Stomach smooth muscle (tissue), 2 donors: ENCODE data around the gene ROBO1.

Source experiments
- H3K27ac ChIP-seq: one replicate; pipeline ENCODE4 v1.7.0; 2013; ENCODE audit warnings: mild to moderate bottlenecking, low read length, inconsistent platforms
- H3K27me3 ChIP-seq, 2 donors: one replicate each; pipeline ENCODE4 v1.7.0; 2013; ENCODE audit warnings: low read length in 2 of 2; ENCODE audit not compliant: insufficient read depth in 2 of 2, control insufficient read depth in 1 of 2
- H3K36me3 ChIP-seq, 2 donors: one replicate each; pipeline ENCODE4 v1.7.0; 2013; ENCODE audit warnings: low read length in 2 of 2; ENCODE audit not compliant: control insufficient read depth in 2 of 2, insufficient read depth in 2 of 2
- H3K4me1 ChIP-seq: one replicate; pipeline ENCODE4 v1.7.0; 2013; ENCODE audit warnings: low read length; ENCODE audit not compliant: control insufficient read depth, insufficient read depth
- H3K4me3 ChIP-seq, 2 donors: one replicate each; pipeline ENCODE4 v1.7.0; 2013; ENCODE audit warnings: low read length in 2 of 2
- H3K9ac ChIP-seq, 2 donors: one replicate each; pipeline ENCODE4 v1.7.0; 2013; ENCODE audit warnings: low read length in 2 of 2, mild to moderate bottlenecking in 1 of 2
- H3K9me3 ChIP-seq, 2 donors: one replicate each; pipeline ENCODE4 v1.7.0; 2013; ENCODE audit warnings: low read length in 2 of 2; ENCODE audit not compliant: control insufficient read depth in 2 of 2
- donor health status: healthy.
- donor health status: Pancreatic carcinoma.

Gene ROBO1

DNA sequence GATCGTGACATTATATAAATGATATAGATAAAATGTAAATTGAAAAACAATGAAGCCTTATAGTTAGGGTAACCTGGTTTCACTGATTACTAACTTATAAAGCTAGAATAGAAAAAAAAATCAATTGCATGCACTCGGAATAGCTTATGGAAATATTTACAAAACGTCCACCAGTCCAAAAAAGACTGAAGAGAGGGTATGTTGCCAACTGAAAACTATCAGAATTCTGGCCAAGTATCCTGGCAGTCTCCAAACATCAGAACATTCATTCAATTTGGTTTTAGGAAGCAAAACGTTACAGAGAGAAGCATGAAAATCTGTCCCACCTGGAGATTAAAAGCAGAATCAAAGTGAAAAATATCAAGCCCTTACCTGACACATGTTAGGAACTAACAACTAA, 892.4 kb downstream of the ROBO1 start:
- no peak overlapping the region for H3K27ac ChIP-seq
- no peaks in the 10 kb centered on the region for H3K36me3 ChIP-seq
- no peaks in the 10 kb centered on the region for H3K9me3 ChIP-seq
- no peak overlapping the region for H3K9ac ChIP-seq
- H3K27me3 ChIP-seq = no peaks in the 10 kb centered on the region
- H3K4me3 ChIP-seq = no peak overlapping the region
- no peaks in the 10 kb centered on the region for H3K4me1 ChIP-seq

DNA sequence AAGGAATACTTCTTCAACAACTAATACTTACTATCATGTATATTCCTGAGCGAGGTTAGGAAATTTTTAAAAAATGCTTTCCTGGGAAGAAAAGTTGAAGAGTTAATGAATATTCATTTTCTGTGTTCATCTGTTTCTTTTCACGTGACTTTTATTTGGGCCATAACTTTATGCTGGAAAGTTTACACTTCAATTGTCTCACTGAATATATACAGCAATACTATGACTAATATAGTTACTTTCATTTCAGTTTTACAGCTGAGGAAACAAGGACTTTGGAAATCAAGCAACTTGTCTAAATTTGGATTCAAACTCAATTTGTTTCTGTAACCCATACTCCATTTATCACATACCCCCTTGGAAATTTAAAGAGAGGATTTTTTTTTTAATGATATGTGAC, 894.2 kb downstream of the ROBO1 start:
- Histone ChIP-seq H3K4me1 (no peaks in the 10 kb centered on the region), H3K27me3 (no peaks in the 10 kb centered on the region), H3K9ac (no peak overlapping the region), H3K36me3 (no peaks in the 10 kb centered on the region), H3K4me3 (no peak overlapping the region), H3K27ac (no peak overlapping the region), H3K9me3 (no peaks in the 10 kb centered on the region)

DNA sequence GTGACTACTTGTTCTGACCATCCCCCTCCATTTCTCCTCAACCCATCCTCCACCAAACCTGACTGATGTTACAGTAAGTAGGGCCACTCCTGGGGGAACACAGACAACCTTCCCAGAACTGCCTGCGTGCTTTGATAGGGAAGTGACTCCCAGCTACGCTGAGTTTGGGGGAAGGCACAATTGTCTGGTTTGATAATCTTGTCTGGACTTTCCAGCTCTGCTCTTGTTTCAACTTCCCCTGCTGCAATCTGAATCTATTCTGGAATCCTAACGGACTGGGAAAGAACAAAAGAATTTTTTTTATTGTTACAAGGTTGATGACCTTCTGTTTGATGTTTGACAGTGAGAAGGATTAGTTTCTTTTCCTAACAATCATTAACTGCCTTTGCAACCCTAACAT, 895.6 kb downstream of the ROBO1 start:
- Histone ChIP-seq H3K36me3 (no peaks in the 10 kb centered on the region), H3K4me3 (no peak overlapping the region), H3K27ac (no peak overlapping the region), H3K27me3 (no peaks in the 10 kb centered on the region), H3K4me1 (no peaks in the 10 kb centered on the region), H3K9me3 (no peaks in the 10 kb centered on the region), H3K9ac (no peak overlapping the region)

DNA sequence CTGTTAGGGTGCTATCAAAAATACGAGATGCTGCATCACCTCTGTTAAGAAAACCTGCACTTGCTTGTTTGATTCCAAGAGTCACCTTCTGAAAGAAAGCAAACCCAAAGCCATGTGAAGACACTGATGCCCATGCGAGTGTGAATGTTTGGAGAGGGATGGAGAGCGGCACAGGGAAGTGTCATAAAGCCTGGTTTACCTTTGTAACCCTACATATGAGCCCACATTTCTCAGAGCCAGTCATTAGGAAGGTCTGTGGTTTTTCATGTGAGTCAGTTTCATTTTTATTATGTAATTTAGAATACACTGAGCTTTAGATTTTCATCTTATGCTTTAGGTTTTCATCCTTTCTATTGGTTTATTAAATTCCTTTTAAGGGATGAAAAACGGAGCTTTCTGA, 896.8 kb downstream of the ROBO1 start:
- no peak overlapping the region for H3K4me3 ChIP-seq
- H3K9me3 ChIP-seq = no peaks in the 10 kb centered on the region
- H3K27ac ChIP-seq = no peak overlapping the region
- H3K27me3 ChIP-seq = no peaks in the 10 kb centered on the region
- H3K4me1 ChIP-seq = no peaks in the 10 kb centered on the region
- H3K9ac ChIP-seq = no peak overlapping the region
- H3K36me3 ChIP-seq = no peaks in the 10 kb centered on the region

DNA sequence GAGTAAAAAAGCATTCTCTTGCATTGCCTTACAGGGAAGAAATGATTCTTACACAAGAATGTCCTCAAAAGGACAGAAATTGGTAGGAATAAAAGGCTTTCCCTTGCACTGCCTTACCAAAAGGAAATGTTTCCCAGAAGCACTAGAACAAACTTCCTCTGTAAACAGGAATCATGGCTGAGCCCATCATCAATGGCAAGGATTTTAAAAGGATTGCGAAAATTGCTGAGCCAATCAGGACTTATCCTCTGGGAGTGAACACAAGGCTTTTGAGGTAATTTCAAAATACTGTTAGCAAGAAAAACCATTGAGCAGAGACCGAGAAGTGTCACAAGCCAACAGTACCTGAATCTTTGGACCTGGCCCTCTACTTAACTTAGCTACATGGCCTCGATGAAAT, 897.3 kb downstream of the ROBO1 start:
- no peaks in the 10 kb centered on the region for H3K36me3 ChIP-seq
- no peak overlapping the region for H3K4me3 ChIP-seq
- no peak overlapping the region for H3K27ac ChIP-seq
- H3K4me1 ChIP-seq = no peaks in the 10 kb centered on the region
- H3K9ac ChIP-seq = no peak overlapping the region
- H3K9me3 ChIP-seq = no peaks in the 10 kb centered on the region
- no peaks in the 10 kb centered on the region for H3K27me3 ChIP-seq

- Histone ChIP-seq H3K4me3 (no peak overlapping the region), H3K9ac (no peak overlapping the region), H3K9me3 (no peaks in the 10 kb centered on the region), H3K27me3 (no peaks in the 10 kb centered on the region), H3K36me3 (no peaks in the 10 kb centered on the region), H3K27ac (no peak overlapping the region), H3K4me1 (no peaks in the 10 kb centered on the region)
Measured at GRCh38 chr3:78868570-78868969, 899.2 kb downstream of the ROBO1 start.

DNA sequence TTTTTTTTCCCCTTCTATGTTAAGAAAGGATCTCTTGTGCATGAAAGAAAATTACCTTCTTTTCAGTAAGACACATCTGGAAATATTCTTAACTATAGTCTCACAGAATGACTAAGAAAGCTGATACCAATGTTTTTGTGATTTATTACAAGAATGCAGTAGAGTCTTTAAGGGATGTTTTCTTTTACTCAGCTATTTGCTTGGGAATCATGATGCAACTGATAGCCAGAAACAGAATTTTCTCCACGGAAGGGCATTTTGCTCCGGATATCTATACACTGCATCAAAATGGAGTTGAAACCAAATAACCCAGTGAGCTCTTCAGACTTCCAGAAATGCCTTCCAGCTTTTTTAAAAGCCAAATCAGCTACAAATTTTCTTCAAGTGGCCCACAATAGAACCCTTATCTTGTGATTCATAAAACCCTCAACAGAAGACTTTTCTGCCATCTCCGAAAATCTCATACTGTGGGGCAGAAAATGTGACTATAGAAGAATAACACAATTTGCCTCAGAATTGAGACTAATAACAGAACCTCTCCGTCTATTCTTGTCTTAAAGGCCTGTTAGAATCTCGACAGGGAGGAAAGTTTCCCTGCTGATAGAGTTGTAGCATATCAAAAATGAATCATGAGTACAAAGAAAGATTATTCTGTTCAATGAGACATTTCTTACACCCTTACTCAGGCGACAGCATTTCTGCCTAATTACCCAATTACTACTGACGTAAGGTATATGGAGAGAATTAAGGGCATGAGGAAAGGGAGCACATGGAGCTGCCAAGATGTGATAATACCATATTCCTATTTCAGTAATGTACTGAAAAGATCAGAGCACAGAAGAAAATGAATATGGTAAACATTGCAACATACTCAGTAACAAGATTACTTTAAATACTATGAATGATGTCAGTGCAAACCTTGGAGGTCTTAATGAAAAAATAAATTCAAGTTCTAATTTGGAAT, 900.1 kb downstream of the ROBO1 start:
- no peaks in the 10 kb centered on the region for H3K4me1 ChIP-seq
- no peaks in the 10 kb centered on the region for H3K36me3 ChIP-seq
- H3K9ac ChIP-seq = no peak overlapping the region
- H3K4me3 ChIP-seq = no peak overlapping the region
- no peaks in the 10 kb centered on the region for H3K27me3 ChIP-seq
- no peaks in the 10 kb centered on the region for H3K9me3 ChIP-seq
- H3K27ac ChIP-seq = no peak overlapping the region

GRCh38 chr3:78863306-78864203, 904.2 kb downstream of the ROBO1 start:
- Histone ChIP-seq H3K27me3 (no peaks in the 10 kb centered on the region), H3K9ac (no peak overlapping the region), H3K9me3 (no peaks in the 10 kb centered on the region), H3K4me3 (no peak overlapping the region), H3K4me1 (no peaks in the 10 kb centered on the region), H3K27ac (no peak overlapping the region), H3K36me3 (no peaks in the 10 kb centered on the region)

DNA sequence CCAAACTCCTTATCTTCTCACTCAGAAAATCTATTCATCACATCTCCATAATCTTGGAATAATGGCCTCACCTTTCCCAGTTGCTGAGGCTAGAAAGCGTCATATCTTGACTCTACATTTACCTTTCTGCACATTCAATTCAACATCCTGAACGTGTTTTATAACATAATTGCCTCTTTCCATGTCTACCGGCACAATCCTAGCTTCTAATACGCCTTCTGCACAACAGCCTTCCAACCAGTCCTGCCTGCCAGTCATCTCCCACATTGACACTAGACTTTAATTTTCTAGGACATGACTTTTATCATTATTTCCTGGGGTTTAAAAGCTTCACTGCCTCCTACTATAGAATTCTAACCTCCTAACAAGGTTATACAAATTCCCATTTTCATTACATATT, 906.6 kb downstream of the ROBO1 start:
- Histone ChIP-seq H3K4me1 (no peaks in the 10 kb centered on the region), H3K4me3 (no peak overlapping the region), H3K36me3 (no peaks in the 10 kb centered on the region), H3K27ac (no peak overlapping the region), H3K9ac (no peak overlapping the region), H3K9me3 (no peaks in the 10 kb centered on the region), H3K27me3 (no peaks in the 10 kb centered on the region)

DNA sequence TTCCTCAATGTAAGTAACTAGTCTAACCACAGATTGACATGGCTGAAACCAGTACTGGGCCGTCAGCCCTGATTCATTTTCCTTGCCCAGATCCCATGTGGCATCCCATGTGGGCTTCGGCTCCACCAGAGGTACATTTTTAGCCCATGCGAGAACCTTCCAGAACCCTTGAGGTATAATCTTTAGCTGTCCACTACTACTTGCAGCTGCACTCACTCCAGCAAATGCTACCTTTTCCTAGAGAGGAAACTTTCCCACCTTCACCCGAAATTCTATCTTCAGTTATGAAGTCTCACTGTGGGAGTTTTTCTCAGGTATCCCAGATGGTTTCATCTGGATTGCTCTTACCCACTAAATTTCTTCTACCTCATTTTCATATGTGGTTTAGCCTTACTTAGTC, 907.2 kb downstream of the ROBO1 start:
- H3K27me3 ChIP-seq = no peaks in the 10 kb centered on the region
- no peaks in the 10 kb centered on the region for H3K9me3 ChIP-seq
- no peak overlapping the region for H3K4me3 ChIP-seq
- no peak overlapping the region for H3K27ac ChIP-seq
- H3K9ac ChIP-seq = no peak overlapping the region
- no peaks in the 10 kb centered on the region for H3K36me3 ChIP-seq
- no peaks in the 10 kb centered on the region for H3K4me1 ChIP-seq
